ENCODE results near the gene SIRPB2. TPM values are rescaled to one million over a fixed set of nuclear protein-coding genes. Genes with fewer than 3 reads are reported as not detected.

SIRPB2 gene
- total RNA-seq, 2 donors from 2014 or later: not detected

- WGBS, 2 experiments (ENCODE audit: insufficient coverage in 1 of 2, insufficient read length in 1 of 2): 85% methylated on average over 1 of the region's 1 CpG; no CpG with 5 or more reads in 1 of the 2 experiments
- H3K4me1 Mint-ChIP-seq: no peaks in the 10 kb centered on the region
- Histone ChIP-seq H3K36me3 (ENCODE audit: control insufficient read depth, insufficient read depth, low read length) (peaks cover 94% of the 10 kb centered on the region), H3K9ac (ENCODE audit: extremely low read depth, low read length, poor library complexity, severe bottlenecking) (no peak overlapping the region), H3K4me1 (ENCODE audit: control insufficient read depth, insufficient read depth, low read length) (no peaks in the 10 kb centered on the region), H3K4me3 (ENCODE audit: low read length) (no peak overlapping the region), H3K9me3 (ENCODE audit: control insufficient read depth, low read length) (peaks cover 5% of the 10 kb centered on the region), H3K27me3 (ENCODE audit: control insufficient read depth, insufficient read depth, low read length, poor library complexity, severe bottlenecking) (no peaks in the 10 kb centered on the region), H3K27ac (ENCODE audit: low read depth, low read length) (no peak overlapping the region)
- H3K27me3 Mint-ChIP-seq (ENCODE audit: insufficient read depth): no peaks in the 10 kb centered on the region
- peak; percentile 1 for DNase-seq
- no peak overlapping the region for H3K27ac Mint-ChIP-seq
- peaks cover 72% of the 10 kb centered on the region for H3K36me3 Mint-ChIP-seq (ENCODE audit: low read depth)
- H3K4me3 Mint-ChIP-seq: no peak overlapping the region
- no peaks in the 10 kb centered on the region for H3K9me3 Mint-ChIP-seq
- no peak for TF ChIP-seq CTCF (conservative IDR thresholded peaks at IDR 0.05)
Measured at GRCh38 chr20:1446536-1446935, 44.7 kb downstream of the SIRPB2 start.

GRCh38 chr20:1443085-1443484, 48.1 kb downstream of the SIRPB2 start:
- no peak for DNase-seq
- TF ChIP-seq CTCF (conservative IDR thresholded peaks at IDR 0.05): no peak
- Mint-ChIP-seq H3K9me3 (no peaks in the 10 kb centered on the region), H3K4me1 (no peaks in the 10 kb centered on the region), H3K27me3 (ENCODE audit: insufficient read depth) (no peaks in the 10 kb centered on the region), H3K27ac (no peak overlapping the region), H3K36me3 (ENCODE audit: low read depth) (peaks cover 53% of the 10 kb centered on the region), H3K4me3 (no peak overlapping the region)
- no peak overlapping the region for H3K27ac ChIP-seq (ENCODE audit: low read depth, low read length)
- 91 to 100% methylated on average over 2 to 5 of the region's 5 CpGs for WGBS, 2 experiments (ENCODE audit: insufficient coverage in 1 of 2, insufficient read length in 1 of 2)
- H3K27me3 ChIP-seq (ENCODE audit: control insufficient read depth, insufficient read depth, low read length, poor library complexity, severe bottlenecking): no peaks in the 10 kb centered on the region
- H3K9ac ChIP-seq (ENCODE audit: extremely low read depth, low read length, poor library complexity, severe bottlenecking): no peak overlapping the region
- H3K4me3 ChIP-seq (ENCODE audit: low read length): no peak overlapping the region
- no peaks in the 10 kb centered on the region for H3K4me1 ChIP-seq (ENCODE audit: control insufficient read depth, insufficient read depth, low read length)
- H3K9me3 ChIP-seq (ENCODE audit: control insufficient read depth, low read length): no peaks in the 10 kb centered on the region
- peaks cover 63% of the 10 kb centered on the region for H3K36me3 ChIP-seq (ENCODE audit: control insufficient read depth, insufficient read depth, low read length)

- Mint-ChIP-seq H3K36me3 (ENCODE audit: low read depth) (peaks cover 46% of the 10 kb centered on the region), H3K4me1 (no peaks in the 10 kb centered on the region), H3K27me3 (ENCODE audit: insufficient read depth) (no peaks in the 10 kb centered on the region), H3K4me3 (no peak overlapping the region), H3K27ac (no peak overlapping the region), H3K9me3 (no peaks in the 10 kb centered on the region)
- no peak overlapping the region for H3K9ac ChIP-seq (ENCODE audit: extremely low read depth, low read length, poor library complexity, severe bottlenecking)
- TF ChIP-seq CTCF (conservative IDR thresholded peaks at IDR 0.05): no peak
- no peaks in the 10 kb centered on the region for H3K27me3 ChIP-seq (ENCODE audit: control insufficient read depth, insufficient read depth, low read length, poor library complexity, severe bottlenecking)
- WGBS, 2 experiments (ENCODE audit: insufficient coverage in 1 of 2, insufficient read length in 1 of 2): 96 to 100% methylated on average over 1 to 2 of the region's 2 CpGs
- peaks cover 55% of the 10 kb centered on the region for H3K36me3 ChIP-seq (ENCODE audit: control insufficient read depth, insufficient read depth, low read length)
- H3K27ac ChIP-seq (ENCODE audit: low read depth, low read length): no peak overlapping the region
- no peaks in the 10 kb centered on the region for H3K4me1 ChIP-seq (ENCODE audit: control insufficient read depth, insufficient read depth, low read length)
- no peak for DNase-seq
- H3K4me3 ChIP-seq (ENCODE audit: low read length): no peak overlapping the region
- H3K9me3 ChIP-seq (ENCODE audit: control insufficient read depth, low read length): no peaks in the 10 kb centered on the region
Measured at GRCh38 chr20:1442304-1442703, 48.9 kb downstream of the SIRPB2 start.
